ENCODE results near the gene GPR160. TPM values are rescaled to one million over a fixed set of nuclear protein-coding genes. Genes with fewer than 3 reads are reported as not detected.

GPR160 gene
- total and polyA plus RNA-seq, 12 donors, result 0.76 to 5.8 (median 1.6) TPM

DNA sequence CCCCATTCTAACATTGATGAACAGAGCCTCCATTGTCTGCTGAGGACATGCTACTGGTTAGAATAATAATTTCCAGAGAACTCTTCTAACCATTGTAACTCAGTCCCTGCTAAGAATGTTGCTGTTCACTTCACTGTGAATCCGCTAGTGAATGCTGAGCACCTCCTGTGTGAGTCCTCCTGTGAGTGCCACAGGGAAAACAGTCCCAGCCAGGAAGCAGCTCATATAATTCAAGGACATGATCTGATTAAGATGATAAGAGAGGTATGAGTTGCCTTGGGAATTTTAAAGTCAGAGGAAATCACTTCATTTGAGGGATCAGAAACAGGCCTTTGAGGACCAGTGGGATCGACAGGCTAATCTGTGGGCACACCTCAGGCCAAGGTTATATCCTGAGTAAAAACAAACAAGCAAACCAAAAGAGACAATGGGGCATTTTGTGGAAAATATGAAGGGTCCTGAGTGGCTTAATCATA lies 33.9 kb upstream of the GPR160 start:
- intact Hi-C loops (cut with DNase I), result no loop called here
- TF ChIP-seq CTCF (IDR thresholded peaks at IDR 0.05) (no peak), POLR2A (IDR thresholded peaks at IDR 0.05) (no peak)
- Histone ChIP-seq H3K9me3 (replicated peaks in 1 of 3) (no peaks in the 10 kb centered on the region), H3K4me3 (no peak overlapping the region), H3K27ac (peak overlapping the region in 1 of 5 donors; percentile 7), H3K36me3 (replicated peaks in 1 of 2) (no peaks in the 10 kb centered on the region), H3K4me1 (replicated peaks in 1 of 2) (peaks cover 4 to 15% of the 10 kb centered on the region in 2 donors), H3K27me3 (no peaks in the 10 kb centered on the region)
- 45 to 63% (median 58%) methylated on average over 2 of the region's 2 CpGs for WGBS, 4 donors
- peak in 2 of 7 donors; percentile 15 to 22 for DNase-seq

GRCh38 chr3:170007031-170007663 lies 30.6 kb upstream of the GPR160 start:
- intact Hi-C loops (cut with DNase I), result no loop called here
- peak; percentile 48 to 88 (median 73) for DNase-seq
- Histone ChIP-seq H3K27me3 (no peaks in the 10 kb centered on the region), H3K4me3 (no peak overlapping the region), H3K9me3 (replicated peaks in 1 of 3) (no peaks in the 10 kb centered on the region), H3K27ac (no peak overlapping the region), H3K36me3 (replicated peaks in 1 of 2) (no peaks in the 10 kb centered on the region), H3K4me1 (replicated peaks in 1 of 2) (peaks cover 4 to 15% of the 10 kb centered on the region in 2 donors)
- 42 to 52% (median 46%) methylated on average over 7 of the region's 7 CpGs for WGBS, 4 donors
- TF ChIP-seq POLR2A (IDR thresholded peaks at IDR 0.05) (no peak), CTCF (IDR thresholded peaks at IDR 0.05) (no peak)

DNA sequence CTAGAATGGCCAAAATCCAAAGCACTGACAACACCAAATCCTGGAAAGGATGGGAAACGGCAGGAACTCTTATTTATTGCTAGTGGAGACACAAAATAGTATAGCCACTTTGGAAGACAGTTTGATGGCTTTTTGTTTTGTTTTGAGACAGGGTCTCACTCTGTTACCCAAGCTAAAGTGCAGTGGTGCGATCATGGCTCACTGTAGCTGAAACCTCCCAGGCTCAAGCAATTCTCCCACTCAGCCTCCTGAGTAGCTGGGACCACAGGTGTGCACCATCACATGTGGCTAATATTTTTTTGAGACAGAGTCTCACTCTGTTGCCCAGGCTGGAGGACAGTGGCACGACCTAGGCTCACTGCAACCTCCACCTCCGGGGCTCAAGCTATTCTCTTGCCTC lies 27.3 kb upstream of the GPR160 start:
- TF ChIP-seq CTCF (IDR thresholded peaks at IDR 0.05) (no peak), POLR2A (IDR thresholded peaks at IDR 0.05) (no peak)
- DNase-seq, result no peak
- 87 to 91% (median 89%) methylated on average over 4 of the region's 4 CpGs for WGBS, 4 donors
- H3K4me1 ChIP-seq (replicated peaks in 1 of 2), result peaks cover 4 to 9% of the 10 kb centered on the region in 2 donors
- intact Hi-C loops (cut with DNase I), result no loop called here
- no peaks in the 10 kb centered on the region for H3K27me3 ChIP-seq
- no peaks in the 10 kb centered on the region for H3K36me3 ChIP-seq (replicated peaks in 1 of 2)
- H3K4me3 ChIP-seq, result no peak overlapping the region
- H3K27ac ChIP-seq, result no peak overlapping the region
- no peaks in the 10 kb centered on the region for H3K9me3 ChIP-seq (replicated peaks in 1 of 3)

- no peaks in the 10 kb centered on the region for H3K27me3 ChIP-seq
- TF ChIP-seq CTCF (IDR thresholded peaks at IDR 0.05) (no peak), POLR2A (IDR thresholded peaks at IDR 0.05) (no peak)
- DNase-seq, result no peak
- no peak overlapping the region for H3K4me3 ChIP-seq
- H3K36me3 ChIP-seq (replicated peaks in 1 of 2), result no peaks in the 10 kb centered on the region
- H3K4me1 ChIP-seq (replicated peaks in 1 of 2), result no peaks in the 10 kb centered on the region
- H3K27ac ChIP-seq, result no peak overlapping the region
- 56 to 65% (median 59%) methylated on average over 7 of the region's 7 CpGs for WGBS, 4 donors
- intact Hi-C loops (cut with DNase I), result no loop called here
- H3K9me3 ChIP-seq (replicated peaks in 1 of 3), result no peaks in the 10 kb centered on the region
These were observed 25.0 kb upstream of the GPR160 start for GRCh38 chr3:170012683-170013400.

All from adrenal gland (tissue), 12 donors.